ENCODE measurements around the gene PTPRD.

PTPRD gene

GRCh38 chr9:8571643-8572042 is 2041.2 kb downstream of the PTPRD start:
- DNase-seq (ENCODE audit: low spot score): no peak

DNA sequence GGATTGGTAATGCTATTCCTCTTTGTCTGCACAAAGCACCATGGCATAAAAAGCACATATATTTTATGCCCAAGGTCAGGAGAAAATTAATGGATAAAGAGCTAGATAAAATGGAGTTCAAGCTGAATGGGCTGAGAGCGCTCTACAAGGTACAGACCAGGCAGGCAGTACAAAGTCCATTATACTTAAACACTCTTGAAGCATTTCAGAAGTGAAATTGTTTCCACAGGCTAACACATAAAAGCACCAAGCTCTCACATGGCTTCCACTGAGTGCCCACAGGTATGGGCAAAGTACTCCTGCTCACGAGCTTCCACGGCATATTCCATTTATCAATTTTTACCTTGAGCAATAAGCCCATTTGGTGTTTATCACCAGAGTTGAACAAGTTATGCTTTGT is 2042.0 kb downstream of the PTPRD start:
- no peak for DNase-seq (ENCODE audit: low spot score)

GRCh38 chr9:8569823-8570222 is 2043.0 kb downstream of the PTPRD start:
- no peak for DNase-seq (ENCODE audit: low spot score)

GRCh38 chr9:8567963-8568579 is 2044.7 kb downstream of the PTPRD start:
- DNase-seq (ENCODE audit: low spot score): no peak

DNA sequence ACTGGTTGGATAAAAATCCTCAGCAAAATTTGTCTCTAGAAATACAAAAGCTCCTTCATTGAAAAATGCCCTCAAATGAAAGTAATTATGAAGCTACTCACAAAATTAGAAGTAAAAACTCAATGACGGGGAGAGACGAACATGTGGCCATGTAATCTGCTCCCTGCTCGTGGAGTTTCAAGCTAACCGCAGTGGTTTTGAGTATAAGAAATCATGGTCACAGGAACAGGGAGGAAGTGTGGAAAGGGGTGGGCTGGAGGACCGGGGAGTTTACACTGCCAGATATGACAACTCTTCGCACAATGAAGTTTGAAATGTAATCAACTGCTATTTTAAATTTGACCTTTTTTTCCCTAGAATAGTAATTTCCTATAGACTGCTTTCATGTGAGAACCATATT is 2047.8 kb downstream of the PTPRD start:
- no peak for DNase-seq (ENCODE audit: low spot score)

GRCh38 chr9:8560560-8561525 is 2052.0 kb downstream of the PTPRD start:
- no peak for DNase-seq (ENCODE audit: low spot score)

DNA sequence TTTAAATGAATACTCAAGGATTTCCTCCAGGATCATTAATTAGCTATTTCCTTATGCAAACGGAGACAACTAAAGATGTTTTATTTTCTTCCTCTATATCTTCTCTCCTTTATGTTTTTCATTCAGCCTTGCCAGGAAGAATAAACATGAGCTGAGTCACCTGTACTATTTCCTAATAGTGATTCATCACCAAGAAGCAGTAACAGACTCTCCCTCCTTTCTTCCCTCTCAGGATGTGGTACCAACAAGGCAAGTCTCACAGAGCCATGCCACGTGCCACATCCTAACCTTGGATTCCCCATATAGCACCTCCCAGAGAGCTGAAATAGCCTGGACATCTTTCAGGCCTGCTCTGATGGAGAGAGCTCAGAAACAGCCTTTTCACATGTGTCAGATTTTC is 2054.6 kb downstream of the PTPRD start:
- no peak for DNase-seq (ENCODE audit: low spot score)

GRCh38 chr9:8555762-8556500 is 2056.9 kb downstream of the PTPRD start:
- DNase-seq (ENCODE audit: low spot score): no peak

DNA sequence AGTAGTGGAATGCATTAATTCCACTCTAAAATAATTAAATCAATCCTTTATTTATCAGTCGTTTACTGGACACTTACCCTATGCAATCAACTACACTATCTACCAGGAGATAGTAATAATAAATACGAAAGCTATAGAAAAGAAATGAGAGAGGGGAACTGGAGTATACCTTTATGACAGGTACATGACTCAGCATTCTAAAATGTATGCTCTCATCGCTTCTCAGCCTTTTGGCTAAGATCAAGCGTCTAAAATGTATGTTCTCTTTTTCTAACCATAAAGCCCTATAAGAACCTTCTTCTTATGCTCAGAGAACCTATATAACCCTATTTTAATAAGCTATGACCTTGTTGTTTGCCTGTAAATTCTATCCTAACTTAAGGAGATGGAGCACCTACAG is 2059.4 kb downstream of the PTPRD start:
- no peak for DNase-seq (ENCODE audit: low spot score)

GRCh38 chr9:8552732-8553131 is 2060.1 kb downstream of the PTPRD start:
- no peak for DNase-seq (ENCODE audit: low spot score)

- no peak for DNase-seq (ENCODE audit: low spot score)
Measured at GRCh38 chr9:8549214-8549613, 2063.6 kb downstream of the PTPRD start.

- DNase-seq (ENCODE audit: low spot score): no peak
Measured at GRCh38 chr9:8543219-8543618, 2069.6 kb downstream of the PTPRD start.

GRCh38 chr9:8542537-8542936 is 2070.3 kb downstream of the PTPRD start:
- DNase-seq (ENCODE audit: low spot score): no peak

DNA sequence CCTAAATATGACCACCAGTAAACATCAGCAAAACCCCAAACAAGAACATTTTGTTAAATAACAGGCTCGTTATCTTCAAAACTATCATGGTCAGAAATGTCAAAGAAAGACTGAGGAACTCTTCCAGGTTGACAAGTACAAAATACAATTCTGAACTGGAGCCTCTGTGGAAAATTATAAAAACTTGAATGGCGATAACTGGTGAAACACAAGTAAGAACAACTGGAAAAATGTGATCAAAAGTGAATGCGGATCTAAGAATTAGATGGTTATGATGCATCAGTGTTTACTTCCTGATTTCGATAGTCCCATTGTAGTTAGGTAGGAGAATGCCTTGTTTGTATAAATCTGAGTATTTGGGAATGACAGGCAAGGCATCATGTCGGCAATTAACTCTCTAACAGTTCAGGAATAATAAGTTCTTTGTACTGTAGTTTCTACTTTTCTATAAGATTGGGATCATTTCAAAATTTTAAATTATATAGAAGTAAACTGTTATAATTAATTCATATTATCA is 2073.1 kb downstream of the PTPRD start:
- no peak for DNase-seq (ENCODE audit: low spot score)

- no peak for DNase-seq (ENCODE audit: low spot score)
Measured at GRCh38 chr9:8536845-8537244, 2076.0 kb downstream of the PTPRD start.

GRCh38 chr9:8534828-8535227 is 2078.0 kb downstream of the PTPRD start:
- DNase-seq (ENCODE audit: low spot score): no peak

- no peak for DNase-seq (ENCODE audit: low spot score)
Measured at GRCh38 chr9:8533681-8534080, 2079.1 kb downstream of the PTPRD start.

- no peak for DNase-seq (ENCODE audit: low spot score)
Measured at GRCh38 chr9:8531826-8532415, 2080.9 kb downstream of the PTPRD start.

DNA sequence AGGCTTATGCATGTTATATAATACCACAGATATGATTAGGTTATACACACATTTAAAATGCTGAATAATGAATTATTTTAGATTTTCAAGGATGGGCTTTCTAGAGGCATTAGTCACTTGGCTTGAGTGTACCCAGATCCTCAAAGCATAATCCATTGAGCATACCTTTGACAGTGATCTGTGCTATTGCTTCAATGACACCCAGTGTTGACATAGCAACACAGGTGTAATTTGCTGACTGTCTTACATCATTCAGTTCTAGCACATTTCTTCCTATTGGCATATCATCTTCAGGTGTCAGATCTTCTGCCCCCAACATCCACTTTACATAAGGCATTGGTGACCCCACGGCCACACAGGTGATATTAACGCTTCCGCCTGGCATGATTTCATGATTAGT is 2091.7 kb downstream of the PTPRD start:
- no peak for DNase-seq (ENCODE audit: low spot score)

- no peak for DNase-seq (ENCODE audit: low spot score)
Measured at GRCh38 chr9:8515748-8516147, 2097.1 kb downstream of the PTPRD start.

DNA sequence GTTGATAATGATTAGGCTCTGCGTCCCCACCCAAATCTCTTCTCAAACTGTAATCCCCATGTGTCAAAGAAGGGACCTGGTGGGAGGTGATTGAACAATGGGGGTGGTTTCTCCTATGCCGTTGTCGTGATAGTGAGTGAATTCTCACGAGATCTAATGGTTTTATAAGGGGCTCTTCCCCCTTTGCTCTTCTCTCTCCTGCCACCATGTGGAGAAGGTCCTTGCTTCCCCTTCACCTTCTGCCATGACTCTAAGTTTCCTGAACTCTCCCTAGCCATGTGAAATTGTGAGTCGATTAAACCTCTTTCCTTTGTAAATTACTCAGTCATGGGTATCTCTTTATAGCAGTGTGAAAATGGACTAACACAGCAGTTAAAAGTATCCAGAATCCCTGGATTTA is 2098.0 kb downstream of the PTPRD start:
- no peak for DNase-seq (ENCODE audit: low spot score)

DNA sequence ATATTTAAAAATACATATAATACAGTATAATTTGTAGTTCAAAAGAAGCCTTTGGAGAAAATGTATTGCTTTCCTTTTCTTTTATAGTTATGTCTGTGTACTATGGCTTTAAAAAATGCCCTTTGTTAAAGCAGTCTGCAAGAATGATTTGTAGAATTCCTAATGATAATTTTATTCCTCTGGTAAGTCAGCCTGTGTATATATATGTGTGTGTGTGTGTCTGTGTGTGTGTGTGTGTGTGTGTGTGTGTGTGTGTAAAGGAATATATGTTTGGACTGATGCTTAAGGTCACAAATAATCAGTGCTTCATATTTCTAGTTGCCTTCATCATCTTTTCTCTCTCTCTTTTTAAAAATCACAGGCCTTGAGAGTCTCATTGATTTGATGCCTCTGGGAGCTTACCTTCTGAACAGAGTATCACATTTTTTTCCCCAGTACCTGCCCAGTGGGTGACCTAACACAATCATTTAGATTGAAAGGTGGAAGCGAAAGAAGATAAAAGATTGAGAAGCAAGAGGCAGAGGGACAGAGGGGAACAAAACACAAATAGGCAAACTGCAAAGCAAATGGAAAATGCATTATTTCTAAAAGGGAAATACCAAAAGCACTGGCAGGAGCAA is 2104.0 kb downstream of the PTPRD start:
- DNase-seq (ENCODE audit: low spot score): no peak
